ENCODE results near the gene RILPL1. TPM values are rescaled to one million over a fixed set of nuclear protein-coding genes. Genes with fewer than 3 reads are reported as not detected.
"Not testable (repeated sequence)": the region's sequence is repeated elsewhere in the genome, so short reads cannot be mapped to it uniquely, and the experiment has no call there.

RILPL1 gene
- 6.2 TPM for total RNA-seq (ENCODE audit: unreplicated experiment)
- long read RNA-seq, partial matches to known transcripts = 0 of 2 reads
- long read RNA-seq, other reads (novel, unspliced or antisense) = 1 of 2 reads

- H3K36me3 Mint-ChIP-seq (ENCODE audit: unreplicated experiment) = no peaks in the 10 kb centered on the region
- peak; percentile 66 for DNase-seq
- TF ChIP-seq CTCF (IDR thresholded peaks at IDR 0.05; ENCODE audit: partially characterized antibody, unreplicated experiment) = peak; percentile 23
- H3K4me3 Mint-ChIP-seq (ENCODE audit: unreplicated experiment) = peak within 1 kb of the TSS; percentile 86
- peaks cover 6% of the 10 kb centered on the region for H3K9me3 Mint-ChIP-seq (ENCODE audit: unreplicated experiment)
- peaks cover 12% of the 10 kb centered on the region for H3K27me3 Mint-ChIP-seq (ENCODE audit: unreplicated experiment)
- H3K4me1 Mint-ChIP-seq (ENCODE audit: low read depth, unreplicated experiment) = no peaks in the 10 kb centered on the region
- peak within 1 kb of the TSS; percentile 12 for H3K27ac Mint-ChIP-seq (ENCODE audit: unreplicated experiment)
Measured at GRCh38 chr12:123533672-123534643, at the start of gene RILPL1. TSS of gene RILPL1 (minus strand) at chr12:123533719. CDS start at chr12:123533482, 237 bp downstream.

GRCh38 chr12:123580772-123581171 is 47.3 kb upstream of the RILPL1 start:
- H3K27me3 Mint-ChIP-seq (ENCODE audit: unreplicated experiment) = peaks cover 4% of the 10 kb centered on the region
- no peaks in the 10 kb centered on the region for H3K36me3 Mint-ChIP-seq (ENCODE audit: unreplicated experiment)
- H3K4me3 Mint-ChIP-seq (ENCODE audit: unreplicated experiment) = no peak overlapping the region
- H3K27ac Mint-ChIP-seq (ENCODE audit: unreplicated experiment) = no peak overlapping the region
- peaks cover 8% of the 10 kb centered on the region for H3K4me1 Mint-ChIP-seq (ENCODE audit: low read depth, unreplicated experiment)
- no peak for DNase-seq
- peaks cover 2% of the 10 kb centered on the region for H3K9me3 Mint-ChIP-seq (ENCODE audit: unreplicated experiment)
- no peak for TF ChIP-seq CTCF (IDR thresholded peaks at IDR 0.05; ENCODE audit: partially characterized antibody, unreplicated experiment)

GRCh38 chr12:123578829-123579228 is 45.3 kb upstream of the RILPL1 start:
- not testable (repeated sequence) for H3K4me3 Mint-ChIP-seq (ENCODE audit: unreplicated experiment); H3K36me3 Mint-ChIP-seq (ENCODE audit: unreplicated experiment); H3K27ac Mint-ChIP-seq (ENCODE audit: unreplicated experiment); DNase-seq; H3K9me3 Mint-ChIP-seq (ENCODE audit: unreplicated experiment); H3K4me1 Mint-ChIP-seq (ENCODE audit: low read depth, unreplicated experiment); H3K27me3 Mint-ChIP-seq (ENCODE audit: unreplicated experiment)

GRCh38 chr12:123578243-123578642 is 44.7 kb upstream of the RILPL1 start:
- Mint-ChIP-seq H3K4me1 (ENCODE audit: low read depth, unreplicated experiment) (peaks cover 7% of the 10 kb centered on the region), H3K36me3 (ENCODE audit: unreplicated experiment) (no peaks in the 10 kb centered on the region), H3K27ac (ENCODE audit: unreplicated experiment) (peak overlapping the region; percentile 59), H3K27me3 (ENCODE audit: unreplicated experiment) (peaks cover 6% of the 10 kb centered on the region), H3K9me3 (ENCODE audit: unreplicated experiment) (no peaks in the 10 kb centered on the region), H3K4me3 (ENCODE audit: unreplicated experiment) (no peak overlapping the region)
- no peak for TF ChIP-seq CTCF (IDR thresholded peaks at IDR 0.05; ENCODE audit: partially characterized antibody, unreplicated experiment)
- no peak for DNase-seq

- Mint-ChIP-seq H3K9me3 (ENCODE audit: unreplicated experiment) (no peaks in the 10 kb centered on the region), H3K36me3 (ENCODE audit: unreplicated experiment) (no peaks in the 10 kb centered on the region)
Measured at GRCh38 chr12:123576611-123577010, 43.1 kb upstream of the RILPL1 start.

More at GRCh38 chr12:123576611-123577010, 43.1 kb upstream of the RILPL1 start:
- H3K4me3 Mint-ChIP-seq (ENCODE audit: unreplicated experiment) = no peak overlapping the region
- H3K27ac Mint-ChIP-seq (ENCODE audit: unreplicated experiment) = no peak overlapping the region
- peaks cover 10% of the 10 kb centered on the region for H3K4me1 Mint-ChIP-seq (ENCODE audit: low read depth, unreplicated experiment)
- DNase-seq = no peak
- no peak for TF ChIP-seq CTCF (IDR thresholded peaks at IDR 0.05; ENCODE audit: partially characterized antibody, unreplicated experiment)
- H3K27me3 Mint-ChIP-seq (ENCODE audit: unreplicated experiment) = peaks cover 5% of the 10 kb centered on the region
